T-helper 2 cell treated with Interferon-gamma antibody and Interleukin-4, amounts not matched to agents 100 ng/mL and 5 ng/mL, for 36 hours (primary cell): ENCODE data around the gene CSGALNACT2. TPM values are rescaled to one million over a fixed set of nuclear protein-coding genes. Genes with fewer than 3 reads are reported as not detected.

Experiments
- intact Hi-C: fragments of 100-400 bp; cut with micrococcal nuclease; formaldehyde crosslinking; loops from one replicate; pipeline ENCODE4 v1.15.1; 2023
- total RNA-seq: library from RNA; stranded (reverse); gene quantifications from 2 replicates; pipeline ENCODE4 v1.2.3, GENCODE V29; 2022

Gene CSGALNACT2
- total RNA-seq, 1 donor from 2014 or later, result 35.9 TPM

- intact Hi-C loops, result no loop called here
Observed at GRCh38 chr10:43225004-43225786, 87.0 kb downstream of the CSGALNACT2 start.

- intact Hi-C loops, result no loop called here
Observed at GRCh38 chr10:43225787-43226153, 87.5 kb downstream of the CSGALNACT2 start.

GRCh38 chr10:43226441-43226840 lies 88.2 kb downstream of the CSGALNACT2 start:
- intact Hi-C loops, result no loop called here

GRCh38 chr10:43226851-43227845 lies 88.9 kb downstream of the CSGALNACT2 start:
- intact Hi-C loops, result no loop called here

GRCh38 chr10:43227911-43228782 lies 89.9 kb downstream of the CSGALNACT2 start:
- intact Hi-C loops, result no loop called here

GRCh38 chr10:43228783-43229207 lies 90.5 kb downstream of the CSGALNACT2 start:
- intact Hi-C loops, result no loop called here

GRCh38 chr10:43229208-43230061 lies 91.2 kb downstream of the CSGALNACT2 start:
- intact Hi-C loops, result no loop called here

- intact Hi-C loops, result no loop called here
Observed at GRCh38 chr10:43230101-43230908, 92.1 kb downstream of the CSGALNACT2 start.

GRCh38 chr10:43230909-43231522 lies 92.8 kb downstream of the CSGALNACT2 start:
- intact Hi-C loops, result no loop called here

- intact Hi-C loops, result no loop called here
Observed at GRCh38 chr10:43231523-43232078, 93.4 kb downstream of the CSGALNACT2 start.

- intact Hi-C loops, result no loop called here
Observed at GRCh38 chr10:43233601-43234430, 95.6 kb downstream of the CSGALNACT2 start.

- intact Hi-C loops, result no loop called here
Observed at GRCh38 chr10:43234471-43235041, 96.3 kb downstream of the CSGALNACT2 start.

Other genes starting within 250 kb of the CSGALNACT2 start
- 0.18 and 0.30 TPM in 2 replicates for gene RET, start 61.4 kb upstream of the CSGALNACT2 start, total RNA-seq
- 1.4 and 1.5 TPM in 2 replicates for gene RASGEF1A, start 128.6 kb downstream of the CSGALNACT2 start, total RNA-seq
- gene FXYD4, start 233.2 kb downstream of the CSGALNACT2 start, total RNA-seq, result 0.30 TPM in 1 of 2 replicates, not detected in the other